ENCODE data around the gene CHRDL2.
A peak's percentile ranks its signal among the peaks of the same experiment; 100 is the strongest.
"Not testable (repeated sequence)": the region's sequence is repeated elsewhere in the genome, so short reads cannot be mapped to it uniquely, and the experiment has no call there.

Gene CHRDL2

GRCh38 chr11:74731301-74732094 lies at the start of gene CHRDL2:
Gene CHRDL2, minus strand, starts transcription at chr11:74731426. Its CDS starts 538 bp downstream, at chr11:74730888.
- DNase-seq (ENCODE audit: low spot score): no peak

GRCh38 chr11:74780248-74781005 lies 49.2 kb upstream of the CHRDL2 start:
- no peak for DNase-seq (ENCODE audit: low spot score)

GRCh38 chr11:74778581-74778980 lies 47.4 kb upstream of the CHRDL2 start:
- DNase-seq (ENCODE audit: low spot score): no peak

GRCh38 chr11:74777877-74778276 lies 46.7 kb upstream of the CHRDL2 start:
- no peak for DNase-seq (ENCODE audit: low spot score)

- no peak for DNase-seq (ENCODE audit: low spot score)
These were observed 45.8 kb upstream of the CHRDL2 start for GRCh38 chr11:74777038-74777437.

GRCh38 chr11:74776546-74776945 lies 45.3 kb upstream of the CHRDL2 start:
- DNase-seq (ENCODE audit: low spot score): no peak

- DNase-seq (ENCODE audit: low spot score): no peak
These were observed 44.5 kb upstream of the CHRDL2 start for GRCh38 chr11:74775762-74776161.

- no peak for DNase-seq (ENCODE audit: low spot score)
These were observed 42.2 kb upstream of the CHRDL2 start for GRCh38 chr11:74773476-74773875.

GRCh38 chr11:74771139-74771538 lies 39.9 kb upstream of the CHRDL2 start:
- no peak for DNase-seq (ENCODE audit: low spot score)

- DNase-seq (ENCODE audit: low spot score): no peak
These were observed 39.2 kb upstream of the CHRDL2 start for GRCh38 chr11:74770456-74770855.

- DNase-seq (ENCODE audit: low spot score): no peak
These were observed 38.0 kb upstream of the CHRDL2 start for GRCh38 chr11:74769055-74769707.

- DNase-seq (ENCODE audit: low spot score): not testable (repeated sequence)
These were observed 37.0 kb upstream of the CHRDL2 start for GRCh38 chr11:74768172-74768651.

- no peak for DNase-seq (ENCODE audit: low spot score)
These were observed 35.7 kb upstream of the CHRDL2 start for GRCh38 chr11:74766905-74767304.

- no peak for DNase-seq (ENCODE audit: low spot score)
These were observed 25.3 kb upstream of the CHRDL2 start for GRCh38 chr11:74756571-74756970.

- DNase-seq (ENCODE audit: low spot score): no peak
These were observed 24.3 kb upstream of the CHRDL2 start for GRCh38 chr11:74755395-74755995.

GRCh38 chr11:74754507-74755252 lies 23.5 kb upstream of the CHRDL2 start:
- no peak for DNase-seq (ENCODE audit: low spot score)

- no peak for DNase-seq (ENCODE audit: low spot score)
These were observed 20.1 kb upstream of the CHRDL2 start for GRCh38 chr11:74751303-74751702.

GRCh38 chr11:74750598-74750997 lies 19.4 kb upstream of the CHRDL2 start:
- DNase-seq (ENCODE audit: low spot score): not testable (repeated sequence)

GRCh38 chr11:74749965-74750296 lies 18.7 kb upstream of the CHRDL2 start:
- no peak for DNase-seq (ENCODE audit: low spot score)

GRCh38 chr11:74749127-74749964 lies 18.1 kb upstream of the CHRDL2 start:
- peak; percentile 26 for DNase-seq (ENCODE audit: low spot score)
